CD4-positive, alpha-beta T cell treated with Interleukin-10 for 1 hour (primary cell): ENCODE data around the gene SF3B2.
"Not testable (repeated sequence)": the region's sequence is repeated elsewhere in the genome, so short reads cannot be mapped to it uniquely, and the experiment has no call there.

Experiments used
- DNase-seq: peaks from one replicate; pipeline ENCODE4 v3.0.0-alpha.2; 2020

The SF3B2 gene

DNA sequence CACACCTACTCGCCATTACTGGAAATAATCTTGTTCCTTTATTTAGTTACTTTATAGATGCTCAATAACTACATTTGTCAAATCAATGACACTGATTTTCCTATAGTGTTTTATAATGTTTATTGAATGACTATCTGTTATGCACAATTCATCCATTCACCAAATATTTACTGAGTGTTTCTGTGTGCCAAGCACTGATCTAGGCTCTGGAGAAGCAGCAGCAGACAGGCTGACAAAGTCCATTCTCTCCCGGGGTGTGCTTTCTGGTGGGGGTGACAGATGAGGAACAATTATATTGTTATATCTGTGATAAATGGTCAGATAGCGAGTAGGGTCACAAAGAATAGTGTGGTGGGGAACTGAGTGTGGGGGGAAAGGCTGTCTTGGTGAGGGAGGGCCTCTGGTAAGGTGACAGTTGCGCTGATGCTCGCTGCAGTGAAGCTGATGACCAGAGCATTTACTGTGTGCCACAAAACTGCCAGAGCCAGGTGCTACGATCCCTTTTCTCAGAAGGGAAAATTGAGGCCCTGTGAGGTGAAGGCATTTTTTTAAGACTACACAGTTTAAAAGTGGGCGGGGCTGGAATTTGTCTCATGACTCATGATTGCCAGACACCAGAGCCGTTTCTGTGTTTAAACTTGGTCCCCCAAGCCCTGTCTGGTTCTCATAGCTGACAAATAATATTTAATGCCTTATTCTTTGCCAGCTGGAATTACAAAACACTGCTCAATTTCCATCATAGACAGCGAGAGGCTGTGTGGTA lies 28.1 kb downstream of the SF3B2 start:
- DNase-seq = peak; percentile 76

- DNase-seq = peak; percentile 83
Measured at GRCh38 chr11:66081505-66081904, 29.3 kb downstream of the SF3B2 start.

GRCh38 chr11:66082946-66083698 lies 31.0 kb downstream of the SF3B2 start:
- no peak for DNase-seq

DNA sequence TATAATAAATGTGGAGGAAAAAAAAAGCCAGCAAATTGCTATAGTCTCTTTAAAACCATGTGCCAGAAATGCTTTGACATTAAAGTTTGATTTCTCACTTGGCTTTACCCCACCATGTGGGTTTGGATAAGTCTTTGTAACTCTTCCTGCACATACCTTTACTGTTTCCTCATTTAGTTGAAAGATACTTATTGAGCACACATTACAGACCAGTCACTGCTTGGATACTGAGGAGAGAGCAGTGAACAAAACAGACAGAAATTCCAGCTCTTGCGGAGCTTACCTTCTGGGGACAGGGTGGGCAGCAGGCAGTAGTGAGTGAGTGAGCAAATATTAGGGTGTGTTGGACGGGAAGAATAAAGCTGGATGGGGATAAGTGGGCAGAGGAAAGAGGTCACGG lies 31.6 kb downstream of the SF3B2 start:
- DNase-seq = no peak

GRCh38 chr11:66084821-66085475 lies 32.8 kb downstream of the SF3B2 start:
- no peak for DNase-seq

DNA sequence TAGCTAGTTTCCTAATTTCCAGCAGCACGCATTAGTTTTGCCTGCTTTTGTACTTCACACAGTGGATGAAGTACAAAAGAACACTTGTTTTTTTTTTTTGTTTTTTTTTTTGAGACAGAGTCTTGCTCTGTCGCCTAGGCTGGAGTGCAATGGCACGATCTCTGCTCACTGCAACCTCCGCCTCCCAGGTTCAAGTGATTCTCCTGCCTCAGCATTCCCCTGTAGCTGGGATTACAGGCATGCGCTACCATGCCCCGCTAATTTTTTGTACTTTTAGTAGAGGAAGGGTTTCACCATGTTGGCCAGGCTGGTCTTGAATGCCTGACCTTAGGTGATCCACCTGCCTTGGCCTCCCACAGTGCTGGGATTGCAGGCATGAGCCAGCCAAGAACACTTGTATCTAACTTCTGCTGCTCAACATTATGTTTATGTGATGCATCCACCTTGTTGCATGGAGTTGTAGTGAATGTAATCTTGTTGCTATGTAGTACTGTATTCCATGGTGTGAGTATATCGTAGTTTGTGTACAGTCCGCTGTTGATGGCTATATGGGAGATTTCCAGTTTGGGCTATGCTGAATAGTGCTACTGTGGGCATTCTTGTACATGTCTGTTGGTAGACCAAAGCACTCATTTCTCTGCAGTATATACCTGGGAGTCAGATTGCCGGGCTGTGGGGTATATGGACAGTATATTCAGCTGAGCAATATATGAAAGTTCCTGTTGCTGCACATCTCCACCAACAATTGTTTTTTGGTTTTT lies 35.2 kb downstream of the SF3B2 start:
- DNase-seq = no peak

DNA sequence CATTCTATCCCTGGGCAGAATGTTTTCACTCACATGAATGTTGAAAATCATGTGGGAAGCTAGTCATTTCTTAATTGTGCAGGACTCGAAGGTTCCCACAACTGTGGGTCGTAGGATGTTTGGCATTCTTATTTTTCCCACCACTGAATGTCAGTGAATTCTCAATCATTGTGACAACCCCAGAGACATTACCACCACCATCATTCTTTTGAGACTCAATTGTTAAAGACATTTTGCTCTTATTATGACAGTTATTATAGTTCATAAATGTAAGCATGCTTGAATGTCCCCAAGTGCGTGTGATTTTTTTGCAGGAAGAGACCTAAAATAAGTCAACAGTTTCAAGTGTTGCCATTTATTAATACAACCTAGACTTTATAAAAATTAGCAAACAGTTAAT lies 36.9 kb downstream of the SF3B2 start:
- no peak for DNase-seq

- no peak for DNase-seq
Measured at GRCh38 chr11:66090288-66090687, 38.1 kb downstream of the SF3B2 start.

DNA sequence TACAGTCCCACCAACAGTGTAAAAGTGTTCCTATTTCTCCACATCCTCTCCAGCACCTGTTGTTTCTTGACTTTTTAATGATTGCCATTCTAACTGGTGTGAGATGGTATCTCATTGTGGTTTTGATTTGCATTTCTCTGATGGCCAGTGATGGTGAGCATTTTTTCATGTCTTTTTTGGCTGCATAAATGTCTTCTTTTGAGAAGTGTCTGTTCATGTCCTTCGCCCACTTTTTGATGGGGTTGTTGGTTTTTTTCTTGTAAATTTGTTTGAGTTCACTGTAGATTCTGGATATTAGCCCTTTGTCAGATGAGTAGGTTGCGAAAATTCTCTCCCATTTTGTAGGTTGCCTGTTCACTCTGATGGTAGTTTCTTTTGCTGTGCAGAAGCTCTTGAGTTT lies 40.0 kb downstream of the SF3B2 start:
- not testable (repeated sequence) for DNase-seq

- not testable (repeated sequence) for DNase-seq
Measured at GRCh38 chr11:66099746-66100145, 47.6 kb downstream of the SF3B2 start.

DNA sequence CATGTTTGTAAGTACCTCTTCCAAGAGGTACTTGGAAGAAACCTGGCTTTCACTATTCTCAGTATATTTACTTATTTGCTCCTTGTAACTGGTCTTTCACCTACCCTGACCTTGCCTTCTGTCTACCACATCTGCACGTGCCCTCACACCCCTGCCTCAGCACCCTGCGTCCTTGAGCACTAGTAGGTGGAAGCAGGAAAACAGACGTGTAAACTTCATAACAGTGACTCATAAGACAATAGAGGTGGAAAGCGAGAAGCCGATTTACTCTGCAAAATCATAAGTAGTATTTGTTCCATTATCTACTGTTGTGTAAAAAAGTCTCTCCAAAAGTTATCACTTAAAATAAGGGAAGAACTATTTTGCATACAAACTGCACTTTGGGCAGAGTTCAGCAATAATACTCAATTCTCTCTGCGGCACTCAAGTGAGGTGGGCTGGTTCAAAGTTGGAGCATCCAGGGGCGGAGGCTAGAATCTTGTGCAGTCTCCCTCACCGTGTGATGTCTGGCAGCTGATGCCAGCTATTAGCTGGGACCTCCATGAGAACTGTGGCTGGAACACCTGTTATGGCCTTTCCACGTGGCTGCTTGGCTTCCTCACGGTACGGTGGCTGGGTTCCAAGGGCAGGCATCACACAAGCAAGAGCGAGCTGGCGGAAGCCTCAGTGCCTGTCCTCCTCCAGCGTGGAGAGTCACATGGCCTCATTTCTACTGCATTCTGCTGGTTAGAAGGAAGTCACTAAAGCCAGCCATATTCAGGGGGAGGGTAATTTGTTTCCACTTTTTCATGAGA lies 48.3 kb downstream of the SF3B2 start:
- DNase-seq = peak; percentile 74

DNA sequence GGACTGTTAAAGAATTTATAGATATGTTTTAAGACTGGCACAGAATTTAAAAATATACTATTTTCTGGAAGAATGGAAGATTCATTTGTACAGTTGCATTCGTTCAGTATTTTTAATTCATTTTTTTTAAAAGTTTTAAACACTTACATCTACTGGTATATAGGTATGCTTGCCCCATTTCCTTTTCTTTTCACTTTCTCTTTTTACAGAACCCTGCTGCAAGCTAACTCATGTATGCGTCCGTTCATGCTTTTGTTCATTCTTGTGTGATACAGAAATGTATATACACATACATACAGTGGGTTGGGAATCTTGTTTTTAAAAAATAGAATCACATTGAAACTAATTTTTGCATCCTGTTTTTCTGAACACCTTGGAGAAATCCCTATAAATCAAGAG lies 48.9 kb downstream of the SF3B2 start:
- no peak for DNase-seq

GRCh38 chr11:66104057-66104638 lies 52.0 kb downstream of the SF3B2 start:
- no peak for DNase-seq

DNA sequence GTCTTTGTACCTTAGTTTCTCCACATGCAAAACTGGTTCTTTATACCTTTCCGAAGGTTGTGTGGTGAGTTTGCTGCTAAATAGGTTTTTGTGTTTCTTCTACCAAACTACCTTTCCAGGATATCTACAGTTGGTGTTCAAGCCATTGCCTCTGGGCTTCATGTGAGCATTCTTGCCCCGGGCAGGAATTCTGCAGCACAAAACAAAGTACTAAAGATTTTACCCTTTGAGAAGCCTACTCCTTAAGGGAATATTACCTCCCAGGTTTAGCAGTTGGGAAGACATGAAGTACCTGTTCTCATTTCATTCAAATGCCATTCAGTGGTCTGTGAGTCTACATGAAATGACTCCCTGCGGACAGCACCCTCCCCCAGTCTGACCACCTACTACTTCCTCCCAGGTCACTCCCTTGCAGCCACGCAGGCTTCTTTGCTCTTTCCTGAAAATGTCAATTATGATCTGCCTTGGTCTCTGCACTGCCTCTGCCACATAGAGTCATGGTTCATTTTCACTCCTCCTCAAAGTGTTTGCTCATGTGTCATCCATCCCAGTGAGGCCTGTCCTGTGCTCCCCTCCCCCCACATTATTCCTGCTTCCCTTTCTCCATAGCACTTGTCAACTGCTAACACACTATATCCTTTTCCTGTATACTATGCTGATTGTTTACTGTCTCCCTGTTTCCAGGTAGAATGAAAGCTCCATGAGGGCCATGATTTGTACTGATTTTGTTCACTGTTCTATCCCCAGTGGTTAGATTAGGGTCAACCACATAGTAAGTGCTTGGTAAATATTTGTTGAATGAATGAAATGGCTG lies 54.8 kb downstream of the SF3B2 start:
- DNase-seq = no peak

GRCh38 chr11:66107600-66108510 lies 55.7 kb downstream of the SF3B2 start:
- no peak for DNase-seq

DNA sequence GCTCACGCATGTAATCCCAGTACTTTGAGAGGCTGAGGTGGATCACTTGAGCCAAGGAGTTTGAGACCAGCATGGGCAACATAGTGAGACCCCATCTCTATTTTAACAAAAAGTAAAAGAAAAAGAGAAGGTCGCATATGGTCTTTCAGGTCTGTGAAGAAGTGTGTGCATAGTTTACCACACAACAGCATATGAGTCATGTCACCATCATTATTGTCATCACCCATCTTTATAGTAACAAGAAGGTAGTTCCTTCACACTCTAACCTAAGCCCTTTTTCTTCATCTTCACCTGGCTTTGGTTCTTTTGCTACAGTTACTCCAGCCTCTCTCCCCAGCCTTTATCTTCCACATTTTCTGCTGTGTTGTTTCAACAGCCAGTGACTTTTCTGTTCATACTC lies 57.1 kb downstream of the SF3B2 start:
- no peak for DNase-seq

DNA sequence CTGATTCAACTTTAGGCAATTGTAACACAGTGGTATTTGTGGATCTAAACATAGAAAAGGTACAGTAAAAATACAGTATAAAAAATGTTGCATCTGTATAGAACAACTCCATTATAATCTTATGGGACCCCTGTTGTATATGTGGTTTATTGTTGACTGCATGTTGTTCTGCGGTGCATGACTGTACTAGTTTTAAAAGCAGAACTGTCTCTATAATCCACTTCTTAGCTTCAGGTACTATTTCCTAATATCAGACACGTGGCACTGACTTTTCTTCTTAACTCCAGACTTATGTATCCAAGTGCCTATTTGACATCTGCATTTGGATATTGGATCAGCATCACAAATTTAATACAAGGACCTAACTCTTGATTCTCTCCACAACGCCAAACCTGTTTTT lies 59.0 kb downstream of the SF3B2 start:
- no peak for DNase-seq

DNA sequence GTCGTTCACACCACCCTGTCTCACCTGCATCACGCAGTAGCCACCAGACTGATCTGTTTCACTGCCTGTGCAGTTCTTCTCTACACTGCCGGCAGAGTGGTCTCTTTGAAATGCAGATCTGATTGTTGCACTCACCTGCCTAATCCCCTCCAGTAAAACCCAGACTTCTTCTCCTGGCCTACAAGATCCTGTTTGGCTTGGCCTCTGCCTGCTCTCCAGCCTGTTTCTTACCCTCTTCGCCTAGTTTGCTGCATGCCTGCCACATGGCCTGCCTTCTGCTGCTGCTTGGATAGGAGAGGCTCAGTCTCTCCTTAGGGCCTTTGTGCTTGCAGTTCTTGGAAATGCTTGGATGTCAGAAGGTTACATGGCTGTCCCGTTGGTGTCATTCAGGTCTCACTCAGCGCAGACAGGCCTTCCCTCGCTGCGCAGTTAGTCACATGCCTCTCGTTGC lies 59.9 kb downstream of the SF3B2 start:
- no peak for DNase-seq

- no peak for DNase-seq
Measured at GRCh38 chr11:66112601-66113499, 60.7 kb downstream of the SF3B2 start.
